SKM-1 treated with dmso at 0.1 percent for 144 hours (cell line): ENCODE results near the gene TIMP2.
A peak's percentile ranks its signal among the peaks of the same experiment; 100 is the strongest.

ENCODE experiments used
- DNase-seq: peaks from one replicate; lab custom pipeline; 2025; ENCODE audit not compliant: unreplicated experiment; lab: John Stamatoyannopoulos, UW

Gene TIMP2

DNA sequence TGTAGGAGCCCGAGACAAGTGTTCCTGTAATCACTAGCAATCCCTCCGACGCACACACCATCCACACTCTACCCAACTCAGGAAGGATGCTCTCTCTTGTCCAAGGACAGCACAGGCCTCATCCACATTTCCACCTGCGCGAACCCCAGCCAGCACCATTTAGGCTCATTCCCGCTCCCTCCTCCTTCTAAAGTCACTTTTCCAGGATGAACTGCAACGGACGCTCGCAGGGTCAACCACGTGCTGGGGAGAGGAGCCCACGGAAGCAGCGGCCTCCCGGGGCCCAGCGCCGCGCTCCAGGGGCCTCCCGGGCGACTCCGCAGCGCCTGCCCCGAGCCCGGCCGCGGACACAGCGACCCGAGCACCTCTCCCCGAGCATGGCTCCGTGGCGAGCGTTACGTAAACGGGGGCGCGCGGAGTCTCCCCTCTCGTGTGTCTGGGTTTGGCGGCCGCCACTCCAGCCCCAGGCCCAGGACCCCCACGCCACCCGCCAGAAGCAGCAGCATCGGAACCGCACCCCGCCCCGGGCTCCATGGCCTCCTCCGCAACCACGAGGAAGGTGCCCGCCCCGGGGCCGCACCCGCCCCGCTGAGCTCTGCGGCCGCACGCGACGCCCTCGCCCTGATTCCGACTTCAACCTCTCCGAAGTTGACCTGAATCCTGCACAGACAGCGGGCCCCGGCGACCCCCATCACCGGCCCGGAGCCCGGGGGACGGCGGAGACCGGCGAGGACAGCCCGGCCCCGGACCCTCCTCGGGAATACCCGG lies 85.2 kb downstream of the TIMP2 start:
- peak; percentile 33 for DNase-seq

DNA sequence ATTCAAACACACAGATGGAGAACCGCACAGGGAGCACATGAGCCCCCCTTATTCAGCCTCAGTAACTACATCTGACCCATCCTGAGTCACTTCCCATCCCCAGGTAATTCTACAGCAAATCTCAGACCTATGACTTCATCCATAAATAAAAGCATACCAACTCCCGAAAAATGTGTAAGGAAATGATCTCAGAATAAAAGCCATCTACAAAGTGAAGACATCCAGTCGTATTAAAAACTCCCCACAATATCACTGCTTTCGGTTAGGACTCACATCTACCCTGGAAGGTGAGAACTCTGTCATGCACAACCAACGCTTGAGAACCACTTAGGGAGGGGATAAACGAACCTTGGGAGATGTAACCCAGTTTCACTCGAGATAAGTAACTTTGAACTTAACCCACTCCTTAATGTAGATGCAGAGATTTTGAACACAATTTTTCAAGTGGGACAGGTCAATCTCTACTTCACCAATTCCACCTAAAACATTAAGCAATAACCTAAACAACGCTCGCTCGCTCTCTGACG lies 85.9 kb downstream of the TIMP2 start:
- DNase-seq, result no peak

DNA sequence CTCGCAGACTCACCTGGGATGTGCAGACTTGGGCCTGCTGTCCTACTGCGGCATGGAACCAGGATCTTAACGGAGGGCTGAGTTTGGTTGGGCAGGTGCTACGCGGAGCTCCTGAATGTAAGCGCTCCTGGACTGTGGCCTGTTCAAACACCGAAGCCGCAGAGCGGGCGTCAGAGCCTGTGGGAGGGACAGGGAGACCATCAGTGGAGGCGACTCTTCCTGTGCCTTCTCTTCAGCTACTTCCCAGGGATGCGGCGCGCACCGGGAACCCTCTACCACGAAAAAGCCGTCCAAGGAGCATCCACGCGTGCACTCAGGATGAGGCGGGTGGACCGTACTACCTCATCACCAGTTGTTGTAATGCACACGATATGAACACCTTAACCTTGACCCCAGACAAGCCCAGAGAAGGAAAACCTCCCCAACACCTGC lies 86.6 kb downstream of the TIMP2 start:
- no peak for DNase-seq

DNA sequence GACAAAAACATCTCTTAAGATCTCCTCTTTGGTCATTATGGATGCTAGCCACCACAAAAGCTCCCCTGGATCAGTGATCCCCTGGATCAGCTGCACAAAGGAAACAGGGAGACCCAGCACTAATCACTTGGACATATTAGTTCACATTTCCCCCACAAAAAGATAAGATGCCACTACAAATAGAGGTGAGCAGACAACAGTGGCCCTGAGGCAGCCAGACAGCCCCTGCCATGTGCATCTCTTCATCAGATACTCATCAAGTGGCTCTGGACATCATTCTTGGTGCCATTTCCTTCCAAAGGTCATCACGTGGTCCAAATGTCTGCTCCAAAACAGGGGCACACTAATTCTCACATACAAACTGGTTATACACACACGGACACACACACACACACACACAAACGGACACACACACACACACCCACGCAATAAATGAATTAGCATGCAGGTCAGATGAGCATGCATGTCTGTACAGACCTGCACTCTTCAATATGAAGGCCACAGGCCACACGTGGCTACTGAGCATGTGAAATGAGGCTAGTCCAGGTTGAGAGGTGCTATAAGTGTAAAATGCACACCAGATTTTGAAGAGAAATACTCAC lies 88.7 kb downstream of the TIMP2 start:
- DNase-seq, result no peak

DNA sequence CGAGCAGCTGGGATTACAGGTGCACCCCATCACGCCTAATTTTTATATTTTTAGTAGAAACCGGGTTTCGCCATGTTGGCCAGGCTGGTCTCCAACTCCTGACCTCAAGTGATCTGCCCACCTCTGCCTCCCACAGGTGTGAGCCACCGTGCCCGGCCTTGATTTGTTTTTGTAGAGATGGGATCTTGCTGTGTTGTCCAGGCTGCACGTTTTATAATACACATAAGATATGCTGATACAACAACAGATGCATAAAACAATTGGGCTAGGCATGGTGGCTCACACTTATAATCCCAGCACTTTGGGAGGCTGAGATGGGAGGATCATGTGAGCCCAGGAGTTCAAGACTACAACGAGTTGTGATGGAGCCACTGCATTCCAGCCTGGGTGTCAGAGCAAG lies 90.6 kb downstream of the TIMP2 start:
- no peak for DNase-seq

DNA sequence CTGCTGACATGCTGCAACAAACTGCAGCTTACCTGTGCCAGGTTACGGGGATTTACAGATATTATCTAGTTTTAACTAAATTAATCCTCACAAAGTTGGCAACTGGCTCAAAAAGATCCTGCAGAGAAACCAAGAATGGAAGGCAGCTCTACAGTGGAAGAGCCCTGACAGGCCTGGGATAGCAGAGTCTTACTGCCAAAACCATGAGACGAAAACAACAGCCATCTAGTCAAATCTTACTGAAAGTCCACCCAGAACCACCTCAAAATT lies 92.7 kb downstream of the TIMP2 start:
- no peak for DNase-seq

DNA sequence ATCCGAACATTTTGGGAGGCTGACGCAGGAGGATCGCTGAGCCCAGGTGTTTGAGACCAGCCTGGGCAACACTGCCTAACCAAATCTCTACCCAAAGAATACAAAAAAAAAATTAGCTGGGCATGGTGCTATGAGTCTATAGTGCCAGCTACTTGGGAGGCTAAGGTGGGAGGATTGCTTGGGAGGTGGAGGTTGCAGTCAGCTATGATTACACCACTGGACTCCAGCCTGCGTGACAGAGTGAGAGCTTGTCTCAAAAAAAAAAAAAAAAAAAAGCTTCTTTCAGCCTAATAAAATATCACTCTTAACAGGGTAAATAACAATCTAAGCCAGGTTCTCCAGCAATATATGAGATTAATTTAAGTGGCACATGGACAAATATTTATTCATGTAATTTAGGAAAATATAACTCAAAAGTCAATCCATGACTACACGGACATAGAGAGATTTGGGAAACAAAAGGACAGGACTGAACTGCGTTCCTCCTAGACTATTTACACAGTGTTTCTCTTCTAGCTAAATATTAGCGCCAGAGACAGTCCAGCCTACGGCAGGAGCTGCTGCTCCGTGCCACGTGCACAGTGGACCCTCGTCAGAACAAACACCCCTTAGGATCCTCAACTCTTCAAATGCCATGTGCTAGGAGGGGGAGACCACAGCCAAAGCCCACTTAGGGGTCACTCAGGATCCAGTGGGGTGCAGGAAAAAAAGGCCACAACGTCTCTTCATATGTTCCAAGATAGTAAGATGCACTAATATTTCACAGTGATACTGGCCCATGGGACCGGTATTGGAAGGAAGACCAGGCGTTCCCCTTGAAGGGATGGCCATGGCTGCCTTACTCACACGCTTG lies 93.3 kb downstream of the TIMP2 start:
- DNase-seq, result no peak

DNA sequence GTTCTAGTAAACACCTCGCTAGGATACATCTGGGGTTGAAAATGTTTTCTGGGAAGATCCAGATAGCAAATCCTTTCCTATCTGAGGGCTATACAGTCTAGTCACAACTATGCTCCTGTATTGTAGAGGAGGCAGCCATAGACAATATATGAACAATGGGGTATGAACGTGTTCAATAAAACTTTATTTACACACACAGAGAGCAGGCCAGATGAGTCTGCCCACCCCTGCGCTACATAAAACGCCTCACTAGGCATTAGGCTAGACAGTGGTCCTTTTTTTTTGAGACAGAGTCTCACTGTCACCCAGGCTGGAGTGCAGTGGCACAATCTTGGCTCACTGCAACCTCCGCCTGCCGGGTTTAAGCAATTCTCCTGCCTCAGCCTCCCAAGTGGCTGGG lies 95.7 kb downstream of the TIMP2 start:
- no peak for DNase-seq

DNA sequence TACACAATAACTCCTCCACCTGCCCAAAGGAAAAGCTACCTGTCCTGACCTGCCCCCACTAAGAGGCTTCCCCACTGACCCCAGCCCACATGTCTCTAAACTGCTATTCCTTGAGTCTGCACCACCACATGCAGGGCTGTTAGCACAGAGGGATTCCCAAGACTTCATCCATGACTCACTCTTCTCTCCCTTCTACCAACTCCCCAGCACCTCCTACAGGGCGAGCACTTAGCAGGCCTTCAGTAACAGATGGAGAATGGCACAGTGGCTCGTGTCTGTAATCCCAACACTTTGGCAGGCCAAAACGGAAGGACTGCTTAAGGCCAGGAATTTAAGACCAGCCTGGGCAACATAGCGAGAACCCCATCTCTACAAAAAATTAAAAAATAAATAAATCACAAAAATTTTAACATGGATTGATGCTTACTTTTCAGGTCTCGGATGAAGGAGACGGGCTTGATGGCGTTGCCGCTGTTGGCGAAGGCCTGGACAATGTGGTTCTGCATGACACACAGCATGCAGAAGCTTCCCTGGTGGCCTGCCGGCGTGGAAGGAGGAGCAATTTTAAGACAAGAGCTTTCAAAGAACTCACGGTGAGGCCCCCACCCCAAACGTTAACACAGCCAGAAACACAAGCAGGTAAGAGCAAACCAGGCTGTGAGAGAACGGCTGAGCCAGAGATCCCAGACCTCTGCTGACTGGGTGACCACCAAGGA lies 96.6 kb downstream of the TIMP2 start:
- DNase-seq, result no peak

DNA sequence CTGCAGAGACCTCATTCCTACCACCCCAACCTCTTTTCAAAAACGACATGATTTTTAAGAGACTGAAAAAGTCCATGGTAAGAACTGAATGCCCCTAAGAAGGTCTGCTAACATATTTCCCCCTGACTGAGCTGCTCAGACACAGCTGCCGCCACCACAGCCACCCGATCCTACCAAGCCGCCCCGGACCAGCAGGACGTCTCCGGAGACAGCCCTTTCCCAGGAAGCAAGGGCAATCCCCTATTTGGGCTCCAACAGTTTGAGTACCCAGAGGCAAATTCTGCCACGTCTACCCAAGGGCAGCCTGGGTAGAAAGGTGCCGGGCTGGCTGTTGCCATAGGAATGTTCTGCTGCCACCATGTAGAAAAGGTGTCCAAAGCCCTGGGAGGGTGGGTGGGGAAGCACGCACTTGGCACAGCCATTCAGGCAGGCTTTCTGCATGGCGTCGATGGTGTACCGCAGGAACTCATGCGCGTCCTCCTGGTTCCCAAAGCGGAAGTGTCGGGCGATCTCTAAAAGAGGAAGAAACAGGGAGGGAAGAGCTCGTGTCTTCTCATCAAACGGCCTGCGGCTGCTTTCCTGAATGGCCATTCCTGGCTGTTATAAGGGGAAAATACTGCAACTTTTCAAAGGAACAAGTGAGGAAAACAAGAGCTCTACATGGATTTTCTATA lies 98.2 kb downstream of the TIMP2 start:
- DNase-seq, result no peak

DNA sequence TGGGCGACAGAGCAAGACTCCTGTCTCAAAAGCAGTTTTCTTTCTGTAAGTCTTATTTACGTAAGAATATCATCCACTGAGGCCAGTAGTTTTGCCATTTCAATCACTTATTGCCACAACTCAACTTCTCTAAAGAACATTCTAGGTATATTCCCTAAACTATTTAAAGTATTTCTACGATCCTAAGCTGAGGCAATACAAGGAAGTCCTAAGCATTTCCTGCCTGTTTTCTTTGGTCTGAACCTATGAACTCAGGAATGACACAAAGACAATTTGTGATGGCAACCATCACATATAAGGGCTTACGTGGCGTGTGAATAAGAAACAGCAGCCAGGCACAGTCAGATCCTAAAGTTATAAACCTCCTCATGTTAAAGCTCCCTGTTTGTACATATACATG lies 98.8 kb downstream of the TIMP2 start:
- no peak for DNase-seq

DNA sequence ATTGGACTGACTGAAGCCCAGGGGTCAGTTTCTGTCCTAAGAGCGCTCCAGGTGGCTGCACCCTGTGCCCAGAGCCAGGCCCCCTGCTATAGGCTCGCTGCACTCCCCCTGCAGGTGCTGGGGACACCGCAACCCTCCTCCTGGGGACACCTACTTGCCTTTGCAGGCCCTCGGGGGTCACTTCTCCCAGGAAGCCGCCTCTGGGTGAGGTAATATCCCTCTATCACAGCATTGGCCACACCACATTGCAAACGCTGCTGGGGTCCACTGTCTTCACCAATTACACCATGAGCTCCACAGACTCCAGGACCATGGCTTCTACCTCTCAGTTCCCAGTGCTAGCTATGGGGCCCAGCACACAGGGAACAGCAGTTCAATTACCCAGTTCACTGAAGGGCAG lies 99.5 kb downstream of the TIMP2 start:
- no peak for DNase-seq

DNA sequence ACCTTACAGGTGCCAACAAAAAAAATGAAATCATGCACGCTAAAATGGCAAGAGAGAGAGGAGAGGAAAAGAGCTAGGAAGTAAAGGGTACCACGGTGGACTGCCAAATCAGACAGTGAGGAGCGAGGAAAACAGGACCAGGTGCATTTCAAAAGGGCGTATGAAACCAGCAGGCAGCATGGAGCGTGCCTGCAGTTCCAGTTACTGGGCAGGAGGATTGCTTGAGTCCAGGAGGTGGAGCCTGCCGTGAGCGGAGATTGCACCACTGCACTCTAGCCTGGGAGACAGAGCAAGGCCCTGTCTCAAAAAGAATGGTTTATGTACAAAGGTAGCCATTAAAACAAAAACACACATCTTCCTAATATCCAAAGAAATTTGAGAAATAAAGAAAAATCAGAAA lies 100.9 kb downstream of the TIMP2 start:
- DNase-seq, result no peak

DNA sequence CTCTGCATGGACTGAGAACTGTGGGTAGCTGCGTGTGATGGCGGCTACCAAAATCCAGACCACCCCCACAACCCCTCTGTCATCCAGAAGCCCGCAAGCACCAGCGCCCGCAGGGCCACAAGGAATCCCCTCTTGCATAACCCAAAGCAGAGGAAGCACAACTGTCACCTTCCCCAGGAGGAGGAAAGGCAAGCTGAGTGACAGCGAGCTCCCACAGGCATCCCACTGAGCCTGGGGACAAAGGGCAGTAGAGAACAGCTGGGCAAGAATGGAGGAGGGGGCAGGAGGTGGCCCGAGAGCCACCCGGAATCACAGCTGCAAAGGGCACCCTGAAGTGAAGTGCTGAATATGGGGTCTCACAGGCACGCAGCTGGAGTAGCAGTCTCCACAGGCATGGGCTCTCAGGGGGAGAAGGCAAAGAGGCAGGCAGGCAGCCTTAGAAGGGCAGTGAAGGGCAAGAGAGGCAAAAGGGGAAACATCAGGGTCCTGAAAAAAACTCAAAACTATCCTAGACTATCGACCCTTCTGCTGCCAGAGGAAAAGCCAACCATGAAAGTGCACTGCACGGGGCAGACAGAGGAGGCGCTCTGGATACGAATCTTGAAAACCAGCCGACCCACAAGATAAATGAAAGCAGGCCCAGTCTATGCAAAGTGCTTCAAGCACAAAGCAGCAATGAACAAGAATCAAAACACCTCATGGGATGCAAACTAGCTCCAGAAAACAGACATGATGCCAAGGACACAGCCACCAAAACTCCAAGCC lies 101.7 kb downstream of the TIMP2 start:
- DNase-seq, result no peak

DNA sequence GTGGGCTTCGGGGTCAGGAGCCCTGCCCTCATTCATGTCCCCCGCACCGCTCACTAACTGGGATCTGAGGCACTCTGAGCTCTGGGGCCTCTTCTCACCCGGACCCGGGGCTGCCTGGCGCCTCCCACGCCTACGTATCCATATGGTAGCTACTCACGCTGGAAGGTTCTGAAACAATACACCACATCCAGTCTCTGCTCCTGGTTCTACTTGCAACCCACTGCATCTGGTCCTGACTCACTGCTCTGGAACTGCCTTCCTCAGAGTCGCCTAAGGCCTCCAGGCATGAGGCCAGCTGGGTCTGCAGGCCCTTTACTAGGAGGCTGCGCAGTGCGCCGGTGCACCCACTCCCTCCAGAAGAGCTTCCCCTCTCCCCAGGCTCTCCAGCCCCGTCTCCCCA lies 102.6 kb downstream of the TIMP2 start:
- no peak for DNase-seq

DNA sequence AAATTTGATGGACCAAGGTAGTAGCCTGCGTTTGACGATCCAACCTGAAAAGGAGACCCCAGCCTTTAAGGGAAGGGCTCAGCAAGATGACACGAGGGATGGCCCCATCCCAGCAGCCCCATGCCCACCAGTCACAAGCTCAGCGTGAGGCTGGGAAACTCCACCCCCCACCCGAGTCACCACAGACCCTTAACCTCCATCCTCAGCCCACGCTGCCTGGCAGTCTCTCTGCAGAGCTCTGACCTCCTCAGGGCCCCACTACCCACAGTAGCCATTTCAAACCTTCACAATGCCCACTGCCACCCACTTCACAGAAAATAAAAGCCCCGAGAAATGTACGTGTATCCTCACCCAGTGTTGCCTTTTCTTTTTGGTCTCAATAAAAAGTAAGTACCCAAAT lies 103.2 kb downstream of the TIMP2 start:
- DNase-seq, result no peak

DNA sequence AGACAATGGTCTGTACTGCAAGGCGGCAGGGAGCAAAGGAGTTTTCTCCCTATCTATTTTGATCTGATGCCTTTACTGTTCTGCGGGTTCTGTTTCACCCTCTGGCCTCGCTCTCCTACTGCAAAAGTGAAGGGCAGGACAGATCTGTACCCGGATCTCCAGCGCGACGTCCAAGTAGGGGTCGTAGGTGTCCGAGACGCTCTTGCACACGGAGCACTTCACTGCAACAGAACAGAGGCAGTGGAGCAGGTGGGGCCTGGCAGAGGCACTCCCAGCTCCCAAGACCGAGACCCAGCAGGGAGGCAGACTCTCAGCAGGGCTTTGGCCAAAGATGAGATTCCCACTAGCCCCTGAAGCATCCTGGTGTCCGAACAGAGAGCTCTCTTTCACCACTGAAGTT lies 104.3 kb downstream of the TIMP2 start:
- no peak for DNase-seq

DNA sequence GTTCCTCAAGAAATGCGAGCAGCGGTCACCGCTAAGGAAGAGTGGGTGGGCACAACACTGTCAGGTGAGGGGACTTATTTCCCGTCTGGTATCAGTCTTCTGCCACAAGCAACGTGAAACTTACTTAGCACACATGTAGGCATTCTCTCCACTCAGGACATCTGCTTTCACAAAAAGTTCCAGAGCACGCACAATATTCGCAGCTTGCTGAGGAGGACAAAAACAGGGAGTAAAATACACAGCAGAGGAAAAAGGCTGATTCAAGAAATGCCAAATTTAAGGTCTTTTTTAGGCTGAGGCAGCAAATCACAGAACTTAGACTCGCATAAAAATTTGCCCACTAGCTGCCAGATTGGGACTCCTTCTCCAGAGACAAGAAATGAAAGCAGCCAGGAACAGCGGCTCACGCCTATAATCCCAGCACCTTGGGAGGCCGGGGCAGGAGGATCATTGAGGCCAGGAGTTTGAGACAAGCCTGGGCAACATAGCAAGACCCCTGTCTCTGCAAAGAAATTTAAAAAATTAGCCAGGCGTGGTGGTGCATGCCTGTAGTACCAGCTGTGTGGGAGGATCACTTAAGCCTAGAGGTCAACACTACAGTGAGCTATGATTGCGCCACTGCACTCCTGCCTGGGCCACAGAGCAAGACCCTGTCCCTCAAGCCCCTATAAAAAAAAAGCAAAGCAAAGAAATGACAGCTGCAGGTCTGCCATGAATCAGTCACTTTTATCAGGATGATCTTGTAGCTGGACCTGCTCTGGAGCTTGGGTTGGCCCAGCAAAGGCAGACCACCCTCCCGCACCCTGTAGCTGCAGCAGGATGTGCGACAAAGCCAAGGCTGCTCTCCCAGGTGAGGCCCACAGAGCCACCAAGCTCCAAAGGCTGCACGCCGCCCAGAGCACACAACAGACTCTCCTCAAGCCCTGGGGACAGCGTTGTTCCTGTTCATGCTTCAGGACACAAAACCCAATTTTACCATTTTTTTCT lies 105.1 kb downstream of the TIMP2 start:
- no peak for DNase-seq

DNA sequence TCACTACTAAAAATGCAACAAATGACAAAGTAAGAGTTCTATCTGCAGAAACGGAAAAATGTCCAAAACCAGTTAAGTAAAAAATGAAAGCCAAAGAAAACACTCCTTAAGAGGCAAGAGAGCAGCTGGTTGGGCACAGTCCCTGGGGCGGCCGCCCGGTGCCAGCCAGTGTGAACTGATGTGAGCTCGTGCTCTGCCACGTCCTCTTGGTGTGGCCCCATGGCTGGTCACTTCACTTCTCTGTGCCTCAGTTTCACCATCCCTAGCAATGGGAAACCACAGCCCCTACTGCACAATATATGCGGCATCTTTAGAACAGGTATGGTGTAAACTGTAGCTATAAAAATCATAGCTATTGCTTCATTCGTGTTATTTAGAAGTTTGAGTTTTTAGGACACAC lies 105.8 kb downstream of the TIMP2 start:
- DNase-seq, result no peak
